Bone marrow (tissue), 2 donors: ENCODE results near the gene TFEB.

Source experiments
- DNase-seq, 2 donors: peaks; one replicate each; lab custom pipeline; 2025; lab: John Stamatoyannopoulos, UW

The TFEB gene

DNA sequence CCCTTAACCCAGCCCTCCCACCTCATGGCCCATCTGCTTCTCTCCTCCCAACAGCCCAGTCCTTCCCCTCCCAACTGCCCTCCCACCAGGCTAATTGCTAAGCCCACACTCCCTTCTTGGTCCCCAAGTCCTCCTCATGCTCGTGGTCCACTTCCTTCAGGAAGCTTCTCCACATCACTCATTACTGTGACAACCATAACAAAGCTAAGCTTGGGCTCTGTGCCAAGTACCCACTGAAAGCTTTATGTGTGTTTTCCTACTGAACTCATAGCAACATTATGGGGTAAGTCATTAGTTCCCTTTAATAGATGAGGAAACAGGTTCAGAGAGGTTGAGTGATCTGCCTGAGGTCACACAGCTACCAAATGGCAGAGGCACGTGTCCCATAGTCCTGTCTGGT is 28.1 kb upstream of the TFEB start:
- no peak for DNase-seq

DNA sequence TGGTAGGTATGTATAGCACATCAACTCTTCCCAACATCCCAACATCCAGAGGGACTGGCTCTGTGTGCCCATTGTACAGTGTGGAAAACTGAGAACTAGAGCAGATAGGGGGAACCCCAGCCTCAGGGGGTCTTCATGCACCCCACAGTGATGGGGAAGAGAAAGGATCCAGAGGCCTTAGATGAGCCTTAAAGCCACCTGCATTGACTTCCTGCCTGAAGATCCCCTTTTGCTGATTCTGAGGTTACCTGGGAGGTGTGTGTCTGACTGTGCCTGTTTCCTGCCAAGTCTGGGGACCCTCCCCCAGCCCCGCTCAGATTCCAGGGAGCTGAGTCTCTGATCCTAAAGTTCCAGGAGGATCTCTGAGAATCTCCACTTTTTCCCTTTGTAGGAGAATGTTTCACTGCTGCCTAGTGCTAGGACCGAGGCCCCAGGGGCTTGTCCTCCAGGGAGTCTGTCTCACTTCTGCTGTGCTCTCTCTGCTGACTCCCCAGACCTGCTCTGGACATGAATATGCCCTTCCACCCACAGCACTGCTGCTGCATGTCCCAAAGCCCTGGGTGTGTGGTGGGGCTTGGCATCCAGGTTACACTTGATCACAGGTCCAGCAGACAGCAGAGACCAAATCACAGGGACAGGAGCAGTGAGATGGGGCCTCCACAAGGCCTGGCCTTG is 24.6 kb upstream of the TFEB start:
- no peak for DNase-seq

GRCh38 chr6:41759106-41759904 is 23.9 kb upstream of the TFEB start:
- no peak for DNase-seq

DNA sequence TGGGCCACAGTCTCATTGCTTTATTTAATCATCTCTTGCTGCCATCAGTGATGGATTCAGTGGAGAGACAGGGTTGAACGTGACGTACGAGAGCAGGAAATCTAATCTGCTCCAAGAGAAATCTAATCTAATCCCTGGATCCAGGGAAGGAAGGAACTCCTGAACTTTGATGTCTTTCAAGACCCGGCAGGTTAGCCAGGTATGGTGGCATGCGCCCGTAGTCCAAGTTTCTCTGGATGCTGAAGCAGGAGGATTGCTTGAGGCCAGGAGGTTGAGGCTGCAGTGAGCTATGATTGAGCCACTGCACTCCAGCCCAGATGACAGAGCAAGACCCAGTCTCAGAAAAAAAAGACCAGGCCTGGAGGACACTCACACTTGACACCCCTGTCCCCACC is 23.2 kb upstream of the TFEB start:
- no peak for DNase-seq

- no peak for DNase-seq
Measured at GRCh38 chr6:41757931-41758640, 22.7 kb upstream of the TFEB start.

DNA sequence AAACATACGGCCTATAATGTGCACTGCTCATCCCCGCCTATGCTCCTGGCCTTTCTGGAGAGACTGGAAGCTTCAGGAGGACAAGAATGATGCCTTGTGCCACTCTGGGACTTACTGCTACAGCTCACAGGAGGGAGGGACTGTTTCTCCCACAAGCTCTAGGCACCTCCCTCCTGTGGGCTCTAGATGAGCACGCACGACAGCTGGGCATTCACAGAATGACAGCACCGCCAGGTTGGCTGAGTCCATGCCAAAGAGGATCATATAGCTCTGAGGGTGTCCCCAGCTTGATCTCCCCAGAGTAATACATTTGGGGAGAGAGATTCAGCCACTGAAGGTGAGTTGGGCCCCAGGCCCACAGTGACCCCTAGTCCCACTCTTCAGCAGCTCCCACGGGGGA is 21.9 kb upstream of the TFEB start:
- DNase-seq: no peak

DNA sequence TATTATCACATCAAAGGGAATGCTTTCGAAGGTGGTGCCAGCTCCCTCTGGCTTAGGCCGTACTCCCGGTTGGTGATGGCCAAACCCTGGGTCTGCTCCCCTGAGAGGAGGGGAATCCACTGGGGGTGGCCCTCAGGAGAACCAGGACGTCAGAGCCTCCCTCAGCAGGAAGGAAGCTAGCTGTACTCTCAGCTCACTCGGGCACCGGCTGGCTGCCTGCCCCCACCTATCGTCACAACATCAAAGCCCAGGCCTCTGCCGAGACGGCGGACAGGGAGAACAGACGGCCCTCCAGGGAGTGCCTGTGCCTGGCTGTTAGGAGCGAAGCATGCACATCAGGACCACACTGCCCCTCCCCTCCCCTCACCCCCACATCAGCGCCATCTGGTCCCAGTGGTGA is 20.9 kb upstream of the TFEB start:
- no peak for DNase-seq

DNA sequence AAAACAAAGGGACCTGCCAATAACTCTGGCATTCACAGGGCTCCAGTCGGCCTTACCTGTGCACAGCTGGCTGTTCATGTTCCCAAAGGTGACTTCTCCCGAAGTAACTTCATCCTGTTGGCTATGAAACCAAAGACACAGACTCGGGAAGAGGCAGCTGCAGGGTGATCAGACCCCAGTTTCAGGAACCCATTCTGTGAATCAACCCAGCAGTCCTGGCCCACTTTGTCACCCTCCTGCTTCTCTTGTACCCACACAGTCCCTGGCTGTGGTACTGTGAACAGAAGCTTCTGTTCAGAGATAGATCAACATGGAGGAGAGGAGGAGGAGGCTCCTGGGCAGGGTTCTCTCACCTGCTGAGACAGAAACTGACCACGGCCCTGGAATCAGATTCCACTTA is 20.5 kb upstream of the TFEB start:
- DNase-seq: no peak

DNA sequence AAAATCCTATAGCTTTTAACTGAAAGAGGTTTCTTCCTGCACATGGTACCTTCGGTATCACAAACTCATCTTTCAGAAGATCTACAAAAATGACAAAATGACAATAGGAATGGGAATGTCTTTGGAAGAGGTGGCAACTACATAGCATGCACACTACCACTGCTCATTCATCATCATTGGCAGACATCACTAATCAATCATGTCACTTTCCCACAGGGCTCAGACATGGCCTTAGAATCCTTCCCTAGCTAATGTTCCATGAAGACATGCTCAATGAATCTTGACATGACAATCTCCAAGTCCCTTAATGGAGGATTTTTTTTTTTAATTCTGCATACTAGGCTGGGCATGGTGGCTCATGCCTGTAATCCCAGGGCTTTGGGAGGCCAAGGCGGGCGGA is 15.0 kb upstream of the TFEB start:
- no peak for DNase-seq

DNA sequence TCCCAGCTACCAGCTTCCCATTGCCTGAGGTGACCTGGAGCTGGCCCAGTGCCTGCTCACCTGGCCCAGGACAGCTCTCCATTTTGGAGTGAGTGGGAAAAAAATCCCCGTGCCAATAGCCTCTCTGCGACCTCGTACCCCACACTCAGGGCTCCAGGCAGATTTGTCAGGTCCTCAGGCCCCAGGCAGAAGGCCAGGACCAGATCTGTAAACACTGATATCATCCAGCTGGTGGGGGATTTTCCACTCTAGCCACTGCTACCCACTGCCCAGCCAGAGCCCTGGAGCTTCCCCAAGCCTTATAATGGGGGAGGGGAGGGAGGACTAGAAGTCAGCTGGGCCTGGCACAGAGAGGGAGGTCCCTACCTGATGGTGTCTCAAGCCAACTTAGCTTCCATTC is 13.1 kb upstream of the TFEB start:
- DNase-seq: no peak

DNA sequence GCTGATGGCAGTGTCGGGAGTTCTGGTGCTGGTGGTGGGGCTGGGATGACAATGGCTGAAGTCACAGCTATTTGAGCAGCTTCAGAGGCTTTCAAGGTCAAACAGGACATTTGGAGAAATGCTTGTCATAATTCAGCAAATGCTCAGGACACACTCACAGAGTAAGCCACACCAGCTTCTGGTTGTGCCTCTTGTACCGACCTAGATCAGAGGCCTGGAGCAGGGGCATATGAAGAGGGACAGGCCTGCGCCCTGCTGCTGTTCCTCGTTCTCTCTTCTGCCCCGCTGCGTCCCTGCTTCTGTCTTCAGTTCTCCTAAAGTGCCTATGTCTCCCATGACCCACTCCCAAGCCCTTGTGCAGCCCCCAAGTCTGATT is 12.7 kb upstream of the TFEB start:
- no peak for DNase-seq

DNA sequence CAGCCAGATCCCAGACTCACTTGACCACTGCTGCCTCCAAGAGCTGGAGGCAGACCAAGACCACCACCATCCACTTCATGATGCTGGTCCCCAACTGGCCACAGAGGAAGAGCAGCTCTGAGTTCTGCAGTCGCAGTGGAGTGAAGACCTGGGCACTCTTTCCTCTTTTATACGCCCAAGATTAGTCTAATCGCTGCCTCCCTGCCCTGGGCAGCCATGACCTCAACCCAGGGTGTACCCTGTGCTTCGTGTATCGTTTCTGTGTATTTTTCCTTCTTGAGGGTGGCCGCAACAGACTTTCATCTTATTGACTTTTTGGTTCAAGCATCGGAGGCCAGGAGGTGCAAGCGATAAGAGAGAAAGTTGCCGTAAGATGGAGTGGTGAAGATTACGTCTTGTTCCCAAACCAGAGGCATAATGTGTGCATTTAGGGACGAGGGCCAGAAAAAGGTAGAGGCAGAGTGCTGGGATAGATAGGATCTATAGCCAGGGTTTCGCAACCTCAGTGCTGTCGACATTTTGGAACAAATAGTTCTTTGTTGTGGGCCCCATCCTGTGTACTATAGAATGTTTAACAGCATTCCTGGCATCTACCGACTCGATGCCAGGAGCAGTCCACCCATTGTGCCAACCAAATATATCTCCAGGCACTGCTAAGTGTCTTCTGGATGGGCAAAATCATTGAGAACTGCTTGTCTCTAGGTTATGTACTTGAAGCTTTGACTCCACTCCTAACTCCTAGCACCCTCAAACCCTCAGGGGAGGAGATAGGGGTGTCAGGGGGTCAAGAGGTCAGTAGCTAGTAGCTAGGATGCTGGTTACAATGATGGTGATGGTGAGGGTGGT is 12.1 kb upstream of the TFEB start, which contains the start of gene PGC:
Gene PGC, minus strand, starts transcription at position 142 of the 846 bp plus-strand sequence. Its CDS starts 63 bp downstream, at position 79.
- no peak for DNase-seq

DNA sequence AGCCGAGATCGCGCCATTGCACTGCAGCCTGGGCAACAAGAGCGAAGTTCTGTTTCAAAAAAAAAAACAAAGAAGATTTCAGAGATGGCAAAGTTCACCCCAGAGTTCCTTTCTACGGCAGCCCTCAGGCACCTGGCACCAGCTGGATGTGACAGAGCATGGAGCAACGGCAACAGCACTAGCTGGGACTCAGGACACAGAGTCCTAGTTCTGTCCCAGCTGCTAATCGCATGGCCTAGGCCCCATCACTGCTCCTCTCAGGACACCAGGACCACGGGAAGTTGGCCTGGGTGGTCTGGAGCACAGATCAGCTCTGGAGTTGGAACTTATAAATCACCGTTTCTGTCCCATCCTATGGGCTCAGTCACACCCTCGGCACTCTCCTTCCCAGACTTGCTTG is 10.7 kb upstream of the TFEB start:
- DNase-seq: no peak

DNA sequence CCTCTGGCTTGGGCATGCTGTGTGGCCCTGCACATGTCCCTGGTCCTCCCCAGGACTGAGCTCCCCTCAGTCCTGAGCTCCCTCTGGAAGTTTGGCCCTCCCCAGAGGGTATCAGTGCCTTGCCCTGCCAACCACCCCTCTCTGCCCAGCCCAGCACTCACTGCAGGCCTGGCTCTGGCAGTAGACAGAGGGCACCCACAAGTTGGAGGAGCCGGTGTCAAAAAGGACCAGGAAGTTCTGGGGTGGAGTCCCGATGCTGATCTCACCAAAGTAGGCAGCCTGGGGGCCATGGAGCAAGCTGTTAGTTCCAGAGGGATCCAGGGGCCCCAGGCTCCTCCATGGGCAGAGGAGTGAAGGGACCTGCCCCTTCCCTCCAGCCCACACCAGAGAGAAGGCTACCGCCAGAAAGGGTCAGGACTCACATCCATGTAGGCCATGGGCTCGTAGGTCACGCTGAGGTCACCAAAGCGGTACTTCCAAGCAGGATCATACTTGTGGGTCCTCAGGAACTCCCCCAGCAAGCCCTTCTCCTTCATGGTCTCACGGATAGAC is 8.9 kb upstream of the TFEB start:
- no peak for DNase-seq

DNA sequence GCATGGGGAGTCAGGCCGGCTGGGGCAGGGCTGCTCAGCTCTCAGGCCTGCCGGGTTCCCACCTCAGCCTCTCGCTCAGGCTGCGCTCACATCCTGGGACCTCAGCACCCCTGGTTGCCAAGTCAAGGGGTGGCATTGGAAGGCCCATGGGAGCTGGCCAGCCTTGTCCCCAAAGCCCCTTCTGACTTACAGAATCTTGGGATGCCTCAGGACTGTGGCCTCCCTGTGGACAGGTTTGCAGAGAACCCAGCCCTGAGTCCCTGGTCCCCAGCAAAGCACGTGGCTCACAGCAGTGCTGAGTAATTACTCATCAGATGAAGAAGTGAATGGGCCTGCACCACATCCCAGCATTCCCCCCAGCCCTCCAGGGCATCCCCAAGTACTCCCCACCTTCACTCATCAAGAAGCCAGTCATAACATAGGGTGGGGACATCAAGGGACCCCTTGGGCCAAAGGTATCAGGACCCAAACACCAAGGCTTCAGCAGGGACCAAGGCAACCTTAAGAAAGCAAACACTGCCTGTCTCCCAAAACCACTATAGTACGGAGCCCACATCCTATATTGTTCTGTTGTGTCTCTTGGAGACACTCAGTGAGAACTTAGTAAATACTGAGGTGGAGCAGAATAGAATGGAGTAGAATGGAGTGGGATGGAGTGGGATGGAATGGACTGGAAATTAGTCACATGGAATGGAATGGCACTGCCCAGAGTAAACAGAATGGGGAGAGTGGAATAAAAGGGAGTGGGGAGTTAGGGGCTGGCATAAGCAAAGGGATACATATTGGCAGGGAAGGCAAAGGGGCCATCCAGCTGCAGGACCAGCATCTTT is 8.2 kb upstream of the TFEB start:
- no peak for DNase-seq

DNA sequence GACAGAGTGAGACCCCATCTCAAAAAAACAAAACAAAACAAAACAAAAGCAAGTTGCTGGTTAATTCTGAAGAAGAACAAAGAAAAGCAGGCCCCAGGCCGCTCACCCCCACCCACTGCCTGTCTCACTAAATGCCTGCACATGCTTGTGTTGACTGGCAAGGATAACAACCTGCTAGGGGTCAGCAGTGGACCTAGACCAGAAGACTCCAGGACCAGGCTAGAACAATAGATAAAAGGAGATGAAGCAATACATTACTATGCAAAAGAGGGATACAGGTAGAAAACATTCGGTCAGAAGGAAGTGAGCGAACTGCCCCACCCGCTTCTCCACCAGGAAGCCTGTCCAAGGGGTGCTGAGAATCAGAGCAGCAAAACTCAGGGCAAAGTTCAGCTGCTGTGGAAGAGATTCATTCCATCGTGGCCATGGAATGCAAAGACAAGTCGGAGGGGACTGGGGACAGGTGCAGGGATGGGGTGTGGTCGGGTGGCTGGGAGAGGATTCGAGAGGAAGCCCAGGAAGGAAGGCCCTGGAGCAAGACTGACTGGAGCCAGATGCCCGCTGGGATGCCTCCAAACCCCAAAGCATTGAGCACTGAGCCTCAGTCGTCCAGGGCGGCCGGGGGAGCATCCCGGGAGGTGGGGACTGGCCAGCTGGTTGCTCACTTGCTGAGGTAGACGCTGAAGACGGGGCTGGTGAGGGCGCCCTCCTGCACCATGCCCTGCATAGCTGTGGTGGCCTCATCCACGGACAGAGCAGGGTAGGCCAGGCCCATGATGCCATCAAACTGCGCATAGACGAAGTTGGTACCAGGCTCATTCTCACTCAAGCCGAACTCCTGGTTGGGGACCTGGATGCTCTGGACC is 6.5 kb upstream of the TFEB start:
- DNase-seq: no peak

DNA sequence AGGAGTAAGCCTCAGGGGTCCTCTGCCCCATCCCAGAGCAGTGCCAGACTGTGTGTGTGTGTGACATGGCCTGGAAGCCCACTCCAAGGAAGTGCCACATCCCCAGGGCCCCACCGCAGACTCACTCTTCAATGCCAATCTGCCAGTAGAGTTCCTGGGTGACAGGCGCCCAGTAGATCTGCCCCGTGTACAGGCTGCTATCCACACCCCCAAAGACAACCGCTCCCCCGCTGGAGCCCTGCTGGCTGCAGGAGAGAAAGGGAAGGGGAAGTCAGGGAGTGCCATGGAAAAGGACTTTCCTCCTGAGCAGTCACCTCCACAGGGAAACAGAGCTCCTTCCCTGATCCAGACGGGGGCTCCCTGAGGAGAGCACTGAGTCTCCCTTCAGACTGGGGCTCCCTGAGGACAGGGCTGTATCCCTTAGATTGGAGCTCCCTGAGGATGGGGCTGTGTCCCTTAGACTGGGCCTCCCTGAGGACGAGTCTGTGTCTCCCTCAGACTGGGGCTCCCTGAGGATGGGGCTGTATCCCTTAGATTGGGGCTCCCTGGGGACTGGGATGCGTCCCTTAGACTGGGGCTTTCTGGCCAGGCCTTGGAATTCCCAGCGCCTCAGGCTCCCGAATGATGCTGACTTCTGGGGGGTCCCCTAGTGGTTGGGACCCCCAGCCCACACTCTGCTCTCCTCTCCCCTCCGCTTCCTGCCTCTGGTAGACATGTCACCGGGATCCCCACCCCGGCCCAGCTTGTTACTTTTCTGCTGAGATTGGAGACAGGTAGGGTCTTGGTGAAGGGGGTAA is 5.2 kb upstream of the TFEB start:
- DNase-seq: no peak

DNA sequence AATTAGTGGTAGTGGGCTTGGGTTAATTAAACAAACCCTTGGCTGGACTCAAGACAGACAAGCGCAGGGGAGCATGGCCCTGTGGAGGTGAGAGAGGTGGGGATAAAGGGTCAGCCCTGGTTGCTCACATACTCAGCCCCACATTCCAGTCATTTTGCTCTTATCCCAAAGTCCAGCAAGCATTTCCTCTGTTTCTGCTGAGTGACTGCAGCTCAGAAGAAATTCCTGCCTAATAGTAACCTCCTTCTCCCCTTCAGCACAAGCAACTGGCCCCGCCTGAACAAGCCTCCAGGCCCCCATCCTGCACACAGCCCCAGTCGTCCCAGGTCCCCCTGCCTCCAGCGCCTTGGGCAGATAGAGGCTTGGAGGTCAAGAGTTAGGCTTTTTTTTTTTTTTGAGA is 3.6 kb upstream of the TFEB start:
- DNase-seq: no peak

- no peak for DNase-seq
Measured at GRCh38 chr6:41737591-41738130, 2.3 kb upstream of the TFEB start.
